NCI-H1105 (cell line): ENCODE data around the gene VIPR1.
"Not testable (repeated sequence)": the region's sequence is repeated elsewhere in the genome, so short reads cannot be mapped to it uniquely, and the experiment has no call there.

Experiments
- DNase-seq: peaks from one replicate; lab custom pipeline; 2025; lab: John Stamatoyannopoulos, UW

Gene VIPR1

DNA sequence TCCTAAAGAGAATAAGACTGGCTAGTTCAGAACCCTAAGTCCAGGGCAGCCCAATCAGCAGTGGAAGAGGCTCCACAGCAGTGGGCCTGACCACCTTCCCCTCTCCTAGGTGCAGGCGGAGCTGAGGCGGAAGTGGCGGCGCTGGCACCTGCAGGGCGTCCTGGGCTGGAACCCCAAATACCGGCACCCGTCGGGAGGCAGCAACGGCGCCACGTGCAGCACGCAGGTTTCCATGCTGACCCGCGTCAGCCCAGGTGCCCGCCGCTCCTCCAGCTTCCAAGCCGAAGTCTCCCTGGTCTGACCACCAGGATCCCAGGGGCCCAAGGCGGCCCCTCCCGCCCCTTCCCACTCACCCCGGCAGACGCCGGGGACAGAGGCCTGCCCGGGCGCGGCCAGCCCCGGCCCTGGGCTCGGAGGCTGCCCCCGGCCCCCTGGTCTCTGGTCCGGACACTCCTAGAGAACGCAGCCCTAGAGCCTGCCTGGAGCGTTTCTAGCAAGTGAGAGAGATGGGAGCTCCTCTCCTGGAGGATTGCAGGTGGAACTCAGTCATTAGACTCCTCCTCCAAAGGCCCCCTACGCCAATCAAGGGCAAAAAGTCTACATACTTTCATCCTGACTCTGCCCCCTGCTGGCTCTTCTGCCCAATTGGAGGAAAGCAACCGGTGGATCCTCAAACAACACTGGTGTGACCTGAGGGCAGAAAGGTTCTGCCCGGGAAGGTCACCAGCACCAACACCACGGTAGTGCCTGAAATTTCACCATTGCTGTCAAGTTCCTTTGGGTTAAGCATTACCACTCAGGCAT lies 33.7 kb downstream of the VIPR1 start:
- no peak for DNase-seq

DNA sequence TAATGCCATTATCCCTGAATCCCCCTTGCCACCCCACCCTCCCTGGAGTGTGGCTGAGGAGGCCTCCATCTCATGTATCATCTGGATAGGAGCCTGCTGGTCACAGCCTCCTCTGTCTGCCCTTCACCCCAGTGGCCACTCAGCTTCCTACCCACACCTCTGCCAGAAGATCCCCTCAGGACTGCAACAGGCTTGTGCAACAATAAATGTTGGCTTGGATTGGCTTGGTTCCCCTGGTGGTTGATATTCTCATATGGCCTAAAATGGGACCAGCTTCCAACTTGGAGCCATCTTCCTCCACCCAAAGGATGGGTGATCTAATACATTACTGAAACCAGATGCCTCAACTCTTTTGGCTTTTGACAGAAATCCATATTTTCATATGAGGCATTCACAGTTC lies 34.9 kb downstream of the VIPR1 start:
- no peak for DNase-seq

DNA sequence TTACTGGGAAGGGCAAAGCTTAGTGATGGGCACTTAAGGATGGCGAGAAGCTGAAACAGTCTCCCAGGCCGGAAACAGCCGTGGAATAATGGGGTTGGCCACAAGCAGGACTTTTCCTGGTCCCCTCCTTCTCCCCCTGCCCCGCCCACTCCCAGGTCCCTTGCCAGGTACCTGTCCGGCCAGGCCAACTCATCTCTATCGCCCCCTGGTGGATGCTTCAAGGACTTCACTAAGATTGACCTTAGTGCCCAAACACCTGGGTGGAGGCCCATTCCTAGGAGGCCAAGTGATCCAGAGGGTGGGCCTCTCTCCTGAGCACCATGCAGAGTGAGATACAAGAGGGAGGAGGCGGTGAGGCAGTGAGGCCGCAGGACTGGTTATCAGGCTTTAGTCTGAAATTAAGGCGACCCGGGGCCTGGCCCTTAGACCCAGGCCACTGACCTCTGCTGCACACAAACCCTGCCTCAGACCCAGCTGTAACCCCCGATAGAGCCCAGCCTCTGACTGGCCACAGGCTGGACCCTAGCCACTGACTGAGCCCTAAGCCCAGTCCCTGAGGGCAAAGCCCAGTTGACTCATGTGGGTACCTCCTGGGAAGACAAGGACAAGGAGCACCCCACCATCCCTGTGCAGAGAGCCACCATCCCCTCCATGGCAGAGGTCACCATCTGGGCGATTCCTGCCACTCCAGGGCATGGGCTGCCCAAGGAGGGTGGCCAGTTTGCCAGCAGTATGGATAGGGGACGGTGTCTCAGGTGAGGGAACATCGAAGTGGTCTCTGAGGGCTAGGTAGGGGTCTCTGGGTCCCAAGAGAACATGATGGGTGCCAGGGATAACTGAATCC lies 37.6 kb downstream of the VIPR1 start:
- DNase-seq: no peak

DNA sequence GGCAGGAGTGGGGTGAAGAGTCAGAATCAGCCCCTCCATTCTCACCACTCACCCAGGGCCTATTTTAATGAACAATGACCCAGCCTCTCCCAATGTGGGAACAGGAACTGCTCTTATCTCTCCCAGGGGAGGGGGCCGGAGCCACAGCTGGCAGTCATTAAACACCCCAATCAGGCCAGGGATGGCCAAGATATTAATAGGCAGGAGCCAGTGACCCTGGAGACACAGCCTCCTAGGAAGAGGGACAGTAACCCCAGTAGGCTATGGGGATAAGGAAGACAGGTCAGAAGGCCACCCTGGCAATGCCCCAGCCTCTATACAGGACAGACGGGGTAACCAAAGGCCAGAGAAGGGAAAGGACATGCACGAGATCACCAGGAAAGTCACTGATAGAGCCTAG lies 38.6 kb downstream of the VIPR1 start:
- DNase-seq: no peak

DNA sequence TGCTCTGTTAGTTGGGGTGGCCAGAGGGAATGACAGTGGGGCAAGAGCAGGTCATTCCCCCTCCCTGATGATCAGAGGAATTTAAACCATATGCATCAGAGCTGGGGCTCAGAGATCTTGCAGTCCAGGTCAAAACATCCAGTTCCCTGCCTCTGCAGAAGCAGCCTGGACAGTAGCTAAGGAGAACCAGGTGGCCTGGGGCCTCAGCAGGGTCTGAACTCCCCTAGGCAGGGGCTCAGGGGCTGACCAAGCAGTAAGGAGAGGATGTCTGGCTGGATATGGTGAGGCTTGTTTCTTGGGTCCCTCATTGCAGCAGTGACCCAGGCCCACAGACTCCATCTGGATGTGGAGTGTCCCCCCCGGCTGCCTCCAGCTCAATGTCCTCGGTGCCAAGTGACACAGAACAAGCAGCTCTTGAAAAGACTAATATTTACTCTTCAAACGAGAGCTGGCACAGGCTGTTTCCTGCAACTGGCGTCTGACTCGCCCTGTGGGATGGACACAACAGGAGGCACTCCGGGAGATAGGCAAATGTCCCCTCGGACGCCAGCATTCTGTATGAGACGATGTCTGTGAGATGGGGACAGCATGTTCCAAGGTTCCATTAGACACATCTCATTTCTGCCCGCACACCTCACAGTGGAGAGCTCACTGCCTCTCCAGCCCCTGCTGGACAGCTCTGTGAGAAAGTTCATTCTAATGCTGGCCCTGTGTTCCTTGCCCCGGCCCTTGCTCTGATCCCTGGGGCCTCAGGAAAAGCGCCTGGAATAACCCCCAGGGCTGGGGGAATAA lies 42.2 kb downstream of the VIPR1 start:
- DNase-seq: peak; percentile 32

- no peak for DNase-seq
Observed at GRCh38 chr3:42545284-42545900, 42.9 kb downstream of the VIPR1 start.

DNA sequence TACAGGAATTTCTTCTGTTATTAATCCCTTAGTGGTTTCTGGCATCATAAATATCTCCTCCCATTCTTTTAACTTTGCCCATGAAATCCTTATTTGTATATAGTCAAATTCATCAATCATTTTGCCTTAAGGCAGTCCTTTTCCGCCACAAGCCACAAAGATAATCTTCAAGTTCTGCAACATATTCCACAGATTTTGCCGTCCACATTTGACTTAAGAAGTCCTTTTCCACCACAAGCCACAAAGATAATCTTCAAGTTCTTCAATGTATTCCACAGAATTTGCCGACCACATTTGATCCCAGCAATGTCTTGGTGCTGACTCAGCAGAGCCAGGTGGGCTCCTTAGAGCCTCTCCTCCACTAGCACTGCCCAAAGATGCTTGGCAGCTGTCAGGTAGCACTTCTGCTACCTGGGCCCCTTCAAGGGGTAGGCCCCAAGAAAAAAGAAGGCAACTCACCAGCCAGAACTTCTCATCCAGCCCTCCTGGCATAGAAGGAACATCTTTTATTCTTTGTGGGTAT lies 44.3 kb downstream of the VIPR1 start:
- no peak for DNase-seq

- no peak for DNase-seq
Observed at GRCh38 chr3:42547401-42547945, 45.0 kb downstream of the VIPR1 start.

GRCh38 chr3:42549131-42549530 lies 46.7 kb downstream of the VIPR1 start:
- DNase-seq: no peak

DNA sequence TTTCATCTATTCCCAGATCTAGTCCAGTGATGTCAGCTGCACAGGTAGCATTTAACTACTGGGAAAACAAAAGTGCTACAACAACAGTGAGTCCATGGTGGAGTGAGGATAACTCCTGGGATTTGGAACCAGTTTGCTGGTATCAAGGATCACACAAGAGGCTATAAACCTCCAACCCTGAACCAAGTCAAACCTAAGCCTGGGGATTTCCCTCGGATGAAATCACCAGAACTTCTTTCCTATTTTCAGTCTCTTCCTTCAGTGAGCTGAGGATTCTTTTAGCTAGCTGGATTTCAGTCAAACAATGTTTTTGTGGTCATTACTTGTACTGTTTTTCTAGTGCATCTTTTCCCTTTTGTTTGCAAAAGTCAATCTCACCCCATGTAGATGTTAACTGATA lies 47.8 kb downstream of the VIPR1 start:
- no peak for DNase-seq

GRCh38 chr3:42552830-42553229 lies 50.4 kb downstream of the VIPR1 start:
- DNase-seq: no peak

GRCh38 chr3:42556089-42556632 lies 53.7 kb downstream of the VIPR1 start:
- DNase-seq: no peak

- DNase-seq: not testable (repeated sequence)
Observed at GRCh38 chr3:42556817-42557216, 54.4 kb downstream of the VIPR1 start.

DNA sequence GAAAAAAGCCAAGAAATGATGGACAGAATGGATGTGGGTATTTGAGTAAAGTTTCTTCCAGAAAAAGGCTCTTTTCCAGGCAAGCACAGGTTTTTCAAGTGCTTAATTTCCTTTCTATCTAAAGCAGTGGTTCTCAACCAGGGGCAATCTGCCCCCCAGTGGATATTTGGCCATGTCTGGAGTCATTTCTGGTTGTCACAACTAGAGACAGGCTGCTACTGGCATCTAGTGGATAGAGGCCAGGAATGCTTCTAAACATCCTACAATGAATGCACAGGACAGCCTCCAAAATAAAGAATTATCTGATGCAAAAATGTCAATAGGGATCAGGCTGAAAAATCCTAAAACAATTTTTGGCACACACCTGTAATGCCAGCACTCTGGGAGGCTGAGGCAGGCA lies 55.4 kb downstream of the VIPR1 start:
- no peak for DNase-seq

DNA sequence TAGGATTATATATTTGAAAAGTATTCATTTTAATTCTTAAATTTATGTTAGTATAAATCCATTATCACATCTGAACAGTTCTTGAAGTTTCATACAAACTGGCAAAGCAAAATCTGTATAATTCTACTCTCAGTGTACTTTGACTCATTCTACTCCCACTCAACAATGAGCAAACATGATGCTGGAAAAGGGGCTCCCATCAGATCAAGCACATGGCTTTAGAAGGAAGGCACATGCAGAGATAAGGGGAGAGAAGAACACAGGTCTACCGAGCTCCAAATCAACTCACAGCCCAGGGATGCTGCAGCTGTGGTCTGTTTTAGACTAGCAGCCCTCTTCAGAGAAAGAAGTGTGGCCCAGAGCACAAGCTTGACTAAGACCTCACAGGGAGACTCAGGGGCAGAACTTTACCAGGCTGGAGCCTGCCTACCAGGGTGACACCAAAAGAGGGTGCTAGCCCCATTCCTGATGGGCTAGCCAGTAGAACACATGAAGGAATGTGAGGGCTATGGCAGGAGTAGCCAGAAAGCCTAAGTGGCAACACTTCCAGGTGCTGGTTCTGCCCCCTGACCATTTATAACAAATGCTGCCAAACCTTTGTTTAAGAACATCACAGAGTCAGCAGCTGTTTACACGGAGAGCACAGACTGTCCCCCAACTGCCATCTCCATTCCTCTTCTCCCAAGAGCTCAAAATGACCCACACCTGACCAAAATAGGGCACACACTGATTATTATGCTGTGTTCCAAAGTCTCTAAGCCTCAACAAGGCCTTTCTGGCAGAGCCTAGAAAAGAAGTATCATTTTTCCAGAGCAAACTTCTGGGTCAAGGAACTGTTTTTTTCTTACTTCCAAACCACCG lies 59.8 kb downstream of the VIPR1 start:
- no peak for DNase-seq

- no peak for DNase-seq
Observed at GRCh38 chr3:42569593-42570142, 67.2 kb downstream of the VIPR1 start.

DNA sequence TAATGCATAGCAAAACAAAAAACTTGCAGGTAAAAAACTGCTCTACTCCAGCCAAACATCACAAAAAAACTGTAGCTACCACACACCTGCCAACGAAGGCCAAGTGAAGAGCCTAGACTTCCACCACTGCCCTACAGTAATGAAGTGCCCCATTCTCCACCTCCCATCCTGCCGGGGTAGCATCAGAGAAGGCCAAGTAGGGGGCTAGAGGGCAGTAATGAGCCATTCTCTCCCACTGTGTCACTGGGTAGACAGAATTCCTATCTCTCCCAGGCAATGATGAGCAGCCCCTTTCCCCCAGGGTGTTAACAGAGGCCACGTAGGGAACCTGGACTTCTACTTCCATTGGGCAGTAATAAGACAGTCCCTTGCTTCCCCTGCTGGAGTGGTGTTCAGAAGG lies 69.8 kb downstream of the VIPR1 start:
- no peak for DNase-seq

- no peak for DNase-seq
Observed at GRCh38 chr3:42575137-42575741, 72.8 kb downstream of the VIPR1 start.

- DNase-seq: no peak
Observed at GRCh38 chr3:42578054-42578453, 75.6 kb downstream of the VIPR1 start.
